ENCODE results near the gene CDKN1A.

DNA sequence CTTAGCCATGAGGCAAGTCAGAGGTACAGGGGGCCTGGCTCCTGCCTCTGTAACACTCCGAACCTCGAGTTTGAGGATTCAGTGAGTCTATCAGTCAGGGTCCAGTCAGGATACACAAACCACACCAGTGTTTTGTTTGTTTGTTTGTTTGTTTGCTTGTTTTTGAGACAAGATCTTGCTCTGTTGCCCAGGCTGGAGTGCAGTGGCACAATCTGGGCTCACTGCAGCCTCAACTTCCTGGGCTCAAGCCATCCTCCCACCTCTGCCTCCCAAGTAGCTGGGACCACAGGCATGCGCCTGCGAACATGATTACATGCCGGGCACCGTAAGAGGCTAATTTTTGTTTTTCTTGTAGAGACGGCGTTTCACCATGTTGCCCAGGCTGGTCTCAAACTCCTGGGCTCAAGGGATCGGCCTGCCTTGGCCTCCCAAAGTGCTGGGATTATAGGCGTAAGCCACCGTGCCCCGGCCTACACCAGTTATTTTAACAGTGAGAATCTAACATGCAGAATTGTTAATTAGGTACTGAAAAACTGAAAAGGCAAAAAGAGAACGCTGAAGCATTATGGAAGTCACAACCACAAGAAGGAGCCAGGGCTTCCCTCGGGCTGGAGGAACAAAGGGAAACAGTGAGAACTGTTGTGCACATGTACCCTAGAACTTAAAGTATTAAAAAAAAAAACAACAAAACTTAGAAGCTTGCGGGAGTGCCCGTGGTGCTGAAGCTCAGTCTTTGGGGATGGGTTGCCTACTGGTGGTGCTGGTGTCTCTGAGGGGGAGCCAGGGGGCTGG, 44.0 kb upstream of the CDKN1A start:
- TF ChIP-seq, protein P1, sequence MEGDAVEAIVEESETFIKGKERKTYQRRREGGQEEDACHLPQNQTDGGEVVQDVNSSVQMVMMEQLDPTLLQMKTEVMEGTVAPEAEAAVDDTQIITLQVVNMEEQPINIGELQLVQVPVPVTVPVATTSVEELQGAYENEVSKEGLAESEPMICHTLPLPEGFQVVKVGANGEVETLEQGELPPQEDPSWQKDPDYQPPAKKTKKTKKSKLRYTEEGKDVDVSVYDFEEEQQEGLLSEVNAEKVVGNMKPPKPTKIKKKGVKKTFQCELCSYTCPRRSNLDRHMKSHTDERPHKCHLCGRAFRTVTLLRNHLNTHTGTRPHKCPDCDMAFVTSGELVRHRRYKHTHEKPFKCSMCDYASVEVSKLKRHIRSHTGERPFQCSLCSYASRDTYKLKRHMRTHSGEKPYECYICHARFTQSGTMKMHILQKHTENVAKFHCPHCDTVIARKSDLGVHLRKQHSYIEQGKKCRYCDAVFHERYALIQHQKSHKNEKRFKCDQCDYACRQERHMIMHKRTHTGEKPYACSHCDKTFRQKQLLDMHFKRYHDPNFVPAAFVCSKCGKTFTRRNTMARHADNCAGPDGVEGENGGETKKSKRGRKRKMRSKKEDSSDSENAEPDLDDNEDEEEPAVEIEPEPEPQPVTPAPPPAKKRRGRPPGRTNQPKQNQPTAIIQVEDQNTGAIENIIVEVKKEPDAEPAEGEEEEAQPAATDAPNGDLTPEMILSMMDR (tag by site-specific recombination; IDR thresholded peaks at IDR 0.05): no peak
- TF ChIP-seq ZFP69B (tag by site-specific recombination; IDR thresholded peaks at IDR 0.05) (no peak), ZNF239 (tag by site-specific recombination; IDR thresholded peaks at IDR 0.05) (no peak)
- TF ChIP-seq, protein P2, sequence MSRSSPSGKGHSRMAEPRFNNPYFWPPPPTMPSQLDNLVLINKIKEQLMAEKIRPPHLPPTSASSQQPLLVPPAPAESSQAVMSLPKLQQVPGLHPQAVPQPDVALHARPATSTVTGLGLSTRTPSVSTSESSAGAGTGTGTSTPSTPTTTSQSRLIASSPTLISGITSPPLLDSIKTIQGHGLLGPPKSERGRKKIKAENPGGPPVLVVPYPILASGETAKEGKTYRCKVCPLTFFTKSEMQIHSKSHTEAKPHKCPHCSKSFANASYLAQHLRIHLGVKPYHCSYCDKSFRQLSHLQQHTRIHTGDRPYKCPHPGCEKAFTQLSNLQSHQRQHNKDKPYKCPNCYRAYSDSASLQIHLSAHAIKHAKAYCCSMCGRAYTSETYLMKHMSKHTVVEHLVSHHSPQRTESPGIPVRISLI (tag by site-specific recombination; IDR thresholded peaks at IDR 0.05): no peak
- TF ChIP-seq, protein P3, sequence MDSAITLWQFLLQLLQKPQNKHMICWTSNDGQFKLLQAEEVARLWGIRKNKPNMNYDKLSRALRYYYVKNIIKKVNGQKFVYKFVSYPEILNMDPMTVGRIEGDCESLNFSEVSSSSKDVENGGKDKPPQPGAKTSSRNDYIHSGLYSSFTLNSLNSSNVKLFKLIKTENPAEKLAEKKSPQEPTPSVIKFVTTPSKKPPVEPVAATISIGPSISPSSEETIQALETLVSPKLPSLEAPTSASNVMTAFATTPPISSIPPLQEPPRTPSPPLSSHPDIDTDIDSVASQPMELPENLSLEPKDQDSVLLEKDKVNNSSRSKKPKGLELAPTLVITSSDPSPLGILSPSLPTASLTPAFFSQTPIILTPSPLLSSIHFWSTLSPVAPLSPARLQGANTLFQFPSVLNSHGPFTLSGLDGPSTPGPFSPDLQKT (IDR thresholded peaks at IDR 0.05; ENCODE audit: borderline replicate concordance, low read depth, low read length): no peak
